Right lung (tissue), 10 donors: ENCODE data around the gene GAS5. TPM values are rescaled to one million over a fixed set of nuclear protein-coding genes. Genes with fewer than 3 reads are reported as not detected.
"Not testable (repeated sequence)": the region's sequence is repeated elsewhere in the genome, so short reads cannot be mapped to it uniquely, and the experiment has no call there.

Experiments
- DNase-seq, 2 donors: peaks; one replicate each; pipeline ENCODE4 v3.0.0-alpha.2; 2013
- long read RNA-seq, 8 donors: transcript quantifications; one replicate each; lab custom pipeline, GENCODE V29; 2026
- polyA plus RNA-seq, 5 donors: library from polyadenylated mRNA; unstranded; fragments of 120-200 nt; gene quantifications; one replicate each; pipeline versions ENCODE4 v1.2.1 to v1.2.3, GENCODE V29; 2013; ENCODE audit warnings: inconsistent platforms in 1 of 5, low replicate concordance in 1 of 5; ENCODE audit not compliant: insufficient read length in 5 of 5, insufficient read depth in 1 of 5

GAS5 gene
- 1,000 to 10,000 TPM in 1 of 5 donors, 100 to 1,000 TPM in 4; 769 to 1,020 (median 877) TPM for polyA plus RNA-seq
- long read RNA-seq, donor 1, transcript GAS5-218 (11 exons, 565 nt): minor isoform, 101 of 999 reads
- long read RNA-seq, donor 1, transcript GAS5-207 (3 exons, 643 nt): minor isoform, 8 of 999 reads
- long read RNA-seq, donor 1, transcript GAS5-217 (4 exons, 424 nt): minor isoform, 7 of 999 reads
- long read RNA-seq, donor 1, transcript GAS5-221 (12 exons, 632 nt): major isoform, 236 of 999 reads
- long read RNA-seq, donor 1, partial matches to known transcripts: 294 of 999 reads
- long read RNA-seq, donor 1, other reads (novel, unspliced or antisense): 318 of 999 reads
- long read RNA-seq, donor 2, transcript GAS5-221 (12 exons, 632 nt): major isoform, 111 of 420 reads
- long read RNA-seq, donor 2, transcript GAS5-218 (11 exons, 565 nt): minor isoform, 52 of 420 reads
- long read RNA-seq, donor 2, partial matches to known transcripts: 83 of 420 reads
- long read RNA-seq, donor 2, other reads (novel, unspliced or antisense): 158 of 420 reads
- long read RNA-seq, donor 3, transcript GAS5-221 (12 exons, 632 nt): major isoform, 121 of 486 reads
- long read RNA-seq, donor 3, transcript GAS5-218 (11 exons, 565 nt): minor isoform, 52 of 486 reads
- long read RNA-seq, donor 3, transcript GAS5-226 (8 exons, 632 nt): minor isoform, 6 of 486 reads
- long read RNA-seq, donor 3, partial matches to known transcripts: 135 of 486 reads
- long read RNA-seq, donor 3, other reads (novel, unspliced or antisense): 140 of 486 reads
- long read RNA-seq, donor 4, transcript GAS5-218 (11 exons, 565 nt): minor isoform, 51 of 414 reads
- long read RNA-seq, donor 4, transcript GAS5-221 (12 exons, 632 nt): major isoform, 102 of 414 reads
- long read RNA-seq, donor 4, partial matches to known transcripts: 116 of 414 reads
- long read RNA-seq, donor 4, other reads (novel, unspliced or antisense): 127 of 414 reads
- long read RNA-seq, donor 5, transcript GAS5-218 (11 exons, 565 nt): minor isoform, 103 of 877 reads
- long read RNA-seq, donor 5, transcript GAS5-206 (10 exons, 745 nt): minor isoform, 7 of 877 reads
- long read RNA-seq, donor 5, transcript GAS5-221 (12 exons, 632 nt): major isoform, 217 of 877 reads
- long read RNA-seq, donor 5, transcript GAS5-207 (3 exons, 643 nt): minor isoform, 8 of 877 reads
- long read RNA-seq, donor 5, partial matches to known transcripts: 203 of 877 reads
- long read RNA-seq, donor 5, other reads (novel, unspliced or antisense): 299 of 877 reads
- long read RNA-seq, donor 6, transcript GAS5-218 (11 exons, 565 nt): minor isoform, 113 of 1,036 reads
- long read RNA-seq, donor 6, transcript GAS5-217 (4 exons, 424 nt): minor isoform, 5 of 1,036 reads
- long read RNA-seq, donor 6, transcript GAS5-221 (12 exons, 632 nt): major isoform, 275 of 1,036 reads
- long read RNA-seq, donor 6, transcript GAS5-206 (10 exons, 745 nt): minor isoform, 10 of 1,036 reads
- long read RNA-seq, donor 6, partial matches to known transcripts: 235 of 1,036 reads
- long read RNA-seq, donor 6, other reads (novel, unspliced or antisense): 368 of 1,036 reads
- long read RNA-seq, donor 7, transcript GAS5-221 (12 exons, 632 nt): major isoform, 66 of 239 reads
- long read RNA-seq, donor 7, transcript GAS5-218 (11 exons, 565 nt): minor isoform, 21 of 239 reads
- long read RNA-seq, donor 7, partial matches to known transcripts: 57 of 239 reads
- long read RNA-seq, donor 7, other reads (novel, unspliced or antisense): 73 of 239 reads
- long read RNA-seq, donor 8, transcript GAS5-221 (12 exons, 632 nt): major isoform, 79 of 225 reads
- long read RNA-seq, donor 8, transcript GAS5-218 (11 exons, 565 nt): minor isoform, 23 of 225 reads
- long read RNA-seq, donor 8, partial matches to known transcripts: 34 of 225 reads
- long read RNA-seq, donor 8, other reads (novel, unspliced or antisense): 69 of 225 reads

DNA sequence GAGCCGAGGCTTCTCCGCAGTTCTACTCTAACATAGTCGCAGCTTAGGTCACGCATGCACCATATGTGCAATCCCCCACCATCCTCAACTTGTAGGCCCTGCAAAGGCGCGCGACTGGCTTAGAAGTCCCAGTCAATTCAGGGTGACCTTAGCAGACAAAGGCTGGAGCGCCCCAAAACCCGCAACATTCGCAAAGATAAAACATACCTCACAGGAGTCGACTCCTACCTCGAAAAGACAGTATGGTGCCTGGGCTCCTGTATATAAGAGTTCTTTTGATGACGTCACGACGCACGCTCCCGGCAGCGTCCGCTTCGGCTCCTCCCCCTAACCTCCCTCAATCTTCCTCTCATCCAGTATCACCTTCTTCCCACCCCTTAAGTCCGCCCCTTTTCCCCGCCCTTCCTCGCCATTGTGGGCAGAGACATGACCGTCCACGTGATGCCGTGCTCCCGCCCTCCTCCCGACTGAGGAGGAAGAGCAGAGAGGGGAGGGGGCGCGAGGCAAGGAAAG is at the start of gene GAS5:
Gene GAS5 (minus strand): TSS at position 237 of the 513 bp plus-strand sequence.
- peak; percentile 100 for DNase-seq

DNA sequence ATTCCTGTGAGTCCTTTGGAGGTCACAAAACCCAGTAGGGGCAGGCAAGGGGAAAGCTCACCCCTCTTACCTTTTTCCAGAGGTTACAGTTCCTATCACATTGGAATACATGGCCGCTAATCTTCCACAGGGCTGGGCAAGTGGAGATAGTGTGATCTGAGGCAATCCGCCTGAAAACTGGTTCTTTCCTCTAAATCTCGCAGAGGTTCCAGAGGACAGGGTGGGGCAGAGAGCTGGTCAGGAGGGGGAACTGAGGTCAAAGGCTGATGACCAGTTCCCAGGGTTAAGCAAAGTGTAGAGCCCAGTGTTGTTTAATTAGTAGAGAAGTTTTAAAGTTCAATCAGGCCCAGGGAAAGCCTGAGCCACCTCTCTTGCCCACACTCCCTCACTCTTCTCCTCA is 49.4 kb upstream of the GAS5 start, which contains the start of gene SERPINC1:
Gene SERPINC1 (minus strand): TSS at position 179 of the 400 bp plus-strand sequence. CDS start 68 bp downstream, at position 111.
- no peak for DNase-seq

GRCh38 chr1:173916667-173917066 is 48.9 kb upstream of the GAS5 start:
- DNase-seq: no peak

GRCh38 chr1:173915596-173915995 is 47.8 kb upstream of the GAS5 start:
- DNase-seq: no peak

- no peak for DNase-seq
Observed at GRCh38 chr1:173914366-173914871, 46.6 kb upstream of the GAS5 start.

- DNase-seq: no peak
Observed at GRCh38 chr1:173913111-173913510, 45.3 kb upstream of the GAS5 start.

DNA sequence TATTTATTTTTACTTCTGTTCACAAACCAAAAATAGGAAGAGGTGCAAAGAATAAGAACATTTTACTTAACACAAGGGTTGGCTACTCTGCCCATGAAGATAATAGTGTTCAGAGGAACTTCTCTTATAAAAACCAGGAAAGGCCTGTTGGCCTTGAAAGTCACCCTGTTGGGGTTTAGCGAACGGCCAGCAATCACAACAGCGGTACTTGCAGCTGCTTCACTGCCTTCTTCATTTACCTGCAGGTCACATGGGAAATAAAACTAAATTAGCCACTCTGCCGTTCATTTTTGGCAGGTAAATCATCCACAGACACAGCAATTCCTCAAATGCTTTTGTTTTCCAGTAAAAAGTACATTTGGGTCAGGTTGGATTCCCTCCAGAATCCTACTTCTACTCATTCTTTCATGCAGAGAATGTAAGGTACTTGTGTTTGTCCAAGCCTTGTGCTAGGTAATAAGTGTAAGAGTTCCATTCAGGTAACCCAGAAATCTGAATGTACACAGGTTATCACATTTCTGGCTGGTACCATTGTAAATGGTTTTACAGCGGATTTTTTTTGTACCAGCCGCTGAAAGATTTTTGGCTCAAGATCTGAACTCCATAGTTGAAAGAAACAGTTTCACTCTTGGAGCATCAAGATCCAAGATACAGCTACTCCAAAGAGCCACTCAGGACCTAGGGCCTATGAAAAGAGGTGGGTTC is 36.2 kb upstream of the GAS5 start:
- peak; percentile 8 to 13 for DNase-seq

- DNase-seq: no peak
Observed at GRCh38 chr1:173900992-173901391, 33.2 kb upstream of the GAS5 start.

DNA sequence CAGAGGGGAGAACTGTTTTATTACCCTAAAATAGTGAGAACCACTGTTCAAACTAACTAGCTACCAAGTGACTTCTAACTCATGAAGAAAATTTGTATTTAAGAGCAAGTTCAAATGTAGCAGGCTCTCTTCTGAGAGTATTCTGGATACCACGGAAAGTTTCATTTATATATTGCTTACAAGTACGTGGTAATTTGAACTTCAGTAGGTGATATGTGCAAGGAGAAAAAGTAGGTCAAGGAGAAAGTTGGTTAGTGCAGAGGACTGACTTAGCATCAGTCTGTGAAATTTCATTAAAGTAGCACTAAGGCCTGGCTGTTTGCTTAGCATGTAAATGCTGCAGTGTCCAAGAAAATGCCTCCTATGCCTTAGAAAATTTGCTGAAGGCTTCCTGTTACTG is 32.6 kb upstream of the GAS5 start:
- DNase-seq: no peak

GRCh38 chr1:173894189-173894588 is 26.4 kb upstream of the GAS5 start:
- no peak for DNase-seq

DNA sequence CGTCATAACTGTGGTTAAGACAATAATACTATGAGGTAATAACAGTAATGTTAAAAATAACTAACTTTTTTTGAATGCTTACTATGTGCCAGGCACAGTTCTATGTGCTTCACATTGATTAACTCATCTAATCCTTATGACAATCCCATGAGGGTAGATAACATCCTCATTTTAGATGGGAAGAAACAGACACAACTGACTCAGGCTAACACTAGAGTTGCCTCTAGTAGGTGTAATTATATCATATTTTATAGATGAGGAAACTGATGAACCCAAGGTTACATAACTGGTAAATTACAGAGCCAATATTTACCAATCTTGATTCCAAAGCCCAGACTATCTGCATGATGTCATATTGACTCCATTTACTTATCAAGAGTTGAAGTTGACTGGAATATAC is 25.8 kb upstream of the GAS5 start:
- DNase-seq: no peak

- DNase-seq: no peak
Observed at GRCh38 chr1:173889885-173890284, 22.1 kb upstream of the GAS5 start.

DNA sequence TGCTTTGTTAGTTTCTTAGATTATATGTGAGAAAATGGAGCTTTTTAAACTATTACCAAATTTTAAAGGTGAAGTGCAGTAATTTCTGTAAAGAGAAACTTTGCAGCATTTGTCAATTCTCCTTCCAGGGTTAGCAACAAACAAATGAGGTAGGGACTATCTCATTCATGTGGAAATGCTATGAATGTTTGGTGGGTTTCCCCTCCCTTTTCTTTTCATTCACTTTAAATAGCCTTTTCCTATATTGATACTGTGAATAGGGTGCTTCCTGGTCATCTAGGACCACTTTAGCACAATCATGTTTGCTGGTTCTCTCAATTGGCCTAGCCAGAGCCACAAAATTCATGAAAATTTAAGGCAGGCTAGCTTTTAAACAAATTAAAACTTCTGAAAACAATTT is 21.0 kb upstream of the GAS5 start:
- no peak for DNase-seq

DNA sequence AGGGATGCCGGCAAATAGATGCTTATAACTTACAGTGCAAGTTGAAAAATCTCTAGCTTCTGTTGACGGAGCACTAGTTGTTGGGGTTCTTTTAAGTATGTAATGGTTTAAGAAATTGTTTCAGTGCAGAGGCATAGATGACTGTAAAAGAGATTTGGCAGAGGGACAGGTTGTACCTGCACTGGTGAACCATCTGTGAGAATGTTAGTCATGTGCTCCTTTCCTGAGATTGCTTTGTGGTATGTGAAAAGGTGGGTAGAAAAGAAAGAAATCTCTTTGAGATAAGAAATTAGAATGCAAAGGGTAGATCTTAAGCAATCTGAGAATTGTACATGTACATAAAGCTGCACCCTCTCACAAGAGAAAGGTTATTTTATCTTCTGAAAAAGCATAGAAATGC is 19.8 kb upstream of the GAS5 start:
- no peak for DNase-seq

- DNase-seq: no peak
Observed at GRCh38 chr1:173886746-173887611, 19.2 kb upstream of the GAS5 start.

DNA sequence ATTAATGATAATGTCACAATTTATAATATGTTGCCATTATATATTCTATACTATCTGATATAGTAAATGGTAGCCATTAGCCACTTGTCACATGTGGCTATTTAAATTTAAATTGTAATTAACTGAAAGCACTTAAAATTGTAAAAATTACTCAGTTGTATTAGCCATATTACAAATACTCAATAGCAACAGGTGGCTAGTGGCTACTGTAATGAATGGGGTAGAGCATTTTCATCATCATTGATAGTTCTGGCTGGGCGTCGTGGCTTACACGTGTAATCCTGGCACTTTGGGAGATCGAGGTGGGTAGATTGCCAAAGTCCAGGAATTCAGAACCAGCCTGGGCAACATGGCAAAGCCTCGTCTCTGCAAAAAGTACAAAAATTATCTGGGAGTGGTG is 16.9 kb upstream of the GAS5 start:
- DNase-seq: no peak

- not testable (repeated sequence) for DNase-seq
Observed at GRCh38 chr1:173881117-173881516, 13.3 kb upstream of the GAS5 start.

DNA sequence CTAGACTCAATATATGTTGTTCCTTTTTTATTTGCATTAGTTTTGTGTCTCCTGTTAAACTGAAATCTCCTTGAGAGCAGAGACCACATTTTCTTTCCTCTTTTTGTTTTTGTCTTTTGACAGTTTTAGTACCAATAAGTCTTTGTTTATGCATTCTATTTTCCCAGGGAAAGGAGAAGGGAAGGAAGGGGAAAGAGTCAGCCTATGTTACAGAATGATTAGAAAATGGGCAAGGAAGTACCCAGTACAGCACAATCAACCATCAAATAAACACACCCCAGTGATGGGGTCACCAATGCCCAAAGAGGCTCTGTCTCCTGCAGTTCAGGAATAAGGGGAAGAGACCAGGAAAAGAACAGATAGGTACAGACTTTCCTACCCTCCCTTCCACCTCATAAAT is 10.5 kb upstream of the GAS5 start:
- DNase-seq: no peak
